OCI-LY7 (cell line): Measurements from ENCODE around the gene SAMD10. TPM values are rescaled to one million over a fixed set of nuclear protein-coding genes. Genes with fewer than 3 reads are reported as not detected.

Source experiments
- BruUV-seq: library from RNA; stranded (reverse); fragments of 400-500 nt; replicated peaks from 2 replicates; lab custom pipeline; 2021; lab: Mats Ljungman, UMichigan
- CTCF ChIA-PET: fragments of 300-600 bp; sonication (Branson Sonifier 250); formaldehyde crosslinking; loops from one replicate; lab custom pipeline; 2022; ENCODE audit warnings: antibody characterized with exemption; ENCODE audit not compliant: unreplicated experiment; lab: Charles Lee
- POLR2A ChIA-PET: fragments of 300-600 bp; sonication (Branson Sonifier 250); formaldehyde crosslinking; loops from one replicate; lab custom pipeline; 2022; ENCODE audit warnings: antibody characterized with exemption; lab: Charles Lee
- DNase-seq: peaks from one replicate; pipeline ENCODE4 v3.0.0-alpha.2; 2015; ENCODE audit warnings: low spot score
- H2AFZ ChIP-seq: fragments of 200-600 bp; sonication (generic), shearing (Covaris generic); 2 replicates; pipeline ENCODE4 v1.6.1; 2014; ENCODE audit warnings: mild to moderate bottlenecking, antibody characterized with exemption, low read length, moderate library complexity
- H3K27ac ChIP-seq: fragments of 200-600 bp; sonication (generic); 2 replicates; pipeline ENCODE4 v1.5.1; 2014; ENCODE audit warnings: mixed run types, low read depth, mild to moderate bottlenecking, moderate library complexity, low read length, inconsistent platforms; ENCODE audit not compliant: poor library complexity, severe bottlenecking
- H3K36me3 ChIP-seq: fragments of 200-600 bp; sonication (generic); 2 replicates; pipeline ENCODE4 v1.6.1; 2014; ENCODE audit warnings: mild to moderate bottlenecking, antibody characterized with exemption, low read length, moderate library complexity, mixed read lengths; ENCODE audit not compliant: insufficient read depth
- H3K4me1 ChIP-seq: fragments of 200-600 bp; sonication (generic); 2 replicates; pipeline ENCODE4 v1.5.1; 2014; ENCODE audit warnings: mild to moderate bottlenecking, low read length; ENCODE audit not compliant: insufficient read depth, poor library complexity, severe bottlenecking
- H3K4me2 ChIP-seq: fragments of 200-600 bp; sonication (generic); 2 replicates; pipeline ENCODE4 v1.6.1; 2014; ENCODE audit warnings: mild to moderate bottlenecking, low read length
- H3K4me3 ChIP-seq: fragments of 200-600 bp; sonication (generic); 2 replicates; pipeline ENCODE4 v1.5.1; 2014; ENCODE audit warnings: mild to moderate bottlenecking, low read depth, low read length; ENCODE audit not compliant: poor library complexity, severe bottlenecking
- H3K79me2 ChIP-seq: fragments of 200-600 bp; sonication (generic); 2 replicates; pipeline ENCODE4 v1.6.1; 2016; ENCODE audit warnings: low read depth, mild to moderate bottlenecking, low read length, moderate library complexity, mixed read lengths; ENCODE audit not compliant: insufficient read depth
- H3K9me2 ChIP-seq: fragments of 200-600 bp; sonication (generic); 2 replicates; pipeline ENCODE4 v1.6.1; 2016; ENCODE audit warnings: mild to moderate bottlenecking, low read length, mixed read lengths; ENCODE audit not compliant: insufficient read depth
- H3K9me3 ChIP-seq: fragments of 200-600 bp; sonication (generic); 2 replicates; pipeline ENCODE4 v1.6.1; 2014; ENCODE audit warnings: mild to moderate bottlenecking, mixed run types, low read length, mixed read lengths
- H4K20me1 ChIP-seq: fragments of 200-600 bp; sonication (generic); 2 replicates; pipeline ENCODE4 v1.6.1; 2014; ENCODE audit warnings: mild to moderate bottlenecking, antibody characterized with exemption, low read length, moderate library complexity, mixed read lengths; ENCODE audit not compliant: insufficient read depth
- CTCF ChIP-seq: fragments of 200-600 bp; sonication (generic); conservative IDR thresholded peaks from 2 replicates; pipeline ENCODE4 v1.5.1; 2014; ENCODE audit warnings: mild to moderate bottlenecking, antibody characterized with exemption, low read length, moderate library complexity, mixed read lengths
- EZH2phosphoT487 ChIP-seq: fragments of 200-600 bp; sonication (generic); IDR thresholded peaks from 2 replicates; pipeline ENCODE4 v1.6.1; 2018; ENCODE audit warnings: low read depth, borderline replicate concordance, mild to moderate bottlenecking, mixed run types, antibody characterized with exemption, low read length, moderate library complexity, mixed read lengths
- intact Hi-C: fragments of 100-400 bp; cut with micrococcal nuclease; formaldehyde crosslinking; loops from one replicate; pipeline ENCODE4 v1.10.0; 2022; ENCODE audit not compliant: unreplicated experiment
- total RNA-seq, 2 experiments: library from RNA; depleted of rRNA in 1 of 2; stranded (reverse); fragments of >200 nt in 1 of 2; shearing (Covaris generic) in 1 of 2; gene quantifications; 2 replicates each; pipeline ENCODE4 v1.2.3, GENCODE V29; 2014 to 2022

The SAMD10 gene
- total RNA-seq, 2 experiments from 2014 or later: 11.9 to 12.0 TPM

DNA sequence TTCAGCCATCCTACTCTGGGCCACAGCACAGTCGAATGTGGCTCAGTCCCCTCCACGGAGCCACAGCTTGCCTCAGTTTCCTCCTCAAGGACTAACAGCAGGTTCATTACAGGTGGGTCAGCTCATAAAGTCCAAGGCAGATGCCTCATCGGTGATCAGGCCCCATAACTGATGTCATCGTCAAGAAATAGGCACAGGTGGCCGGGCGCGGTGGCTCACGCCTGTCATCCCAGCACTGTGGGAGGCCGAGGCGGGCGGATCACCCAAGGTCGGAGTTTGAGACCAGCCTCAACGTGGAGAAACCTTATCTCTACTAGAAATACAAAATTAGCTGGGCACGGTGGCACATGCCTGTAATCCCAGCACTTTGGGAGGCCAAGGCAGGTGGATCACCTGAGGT is 26.7 kb downstream of the SAMD10 start:
- H3K4me2 ChIP-seq: no peak overlapping the region
- H3K36me3 ChIP-seq: no peaks in the 10 kb centered on the region; the same call in 1 of the 2 replicates
- no TSS peak for BruUV-seq
- H4K20me1 ChIP-seq: no peaks in the 10 kb centered on the region
- no peak overlapping the region for H2AFZ ChIP-seq
- no peak for DNase-seq
- H3K9me2 ChIP-seq: no peaks in the 10 kb centered on the region
- no peak overlapping the region for H3K4me3 ChIP-seq
- CTCF ChIA-PET: no interaction called here
- intact Hi-C loops: no loop called here
- peaks cover 40% of the 10 kb centered on the region for H3K4me1 ChIP-seq
- H3K27ac ChIP-seq: no peak overlapping the region
- POLR2A ChIA-PET: no interaction called here
- peaks cover 36% of the 10 kb centered on the region; the same call in 1 of the 2 replicates for H3K79me2 ChIP-seq
- TF ChIP-seq CTCF (no peak), EZH2phosphoT487 (no peak)
- no peaks in the 10 kb centered on the region for H3K9me3 ChIP-seq

- no peak overlapping the region for H2AFZ ChIP-seq
- CTCF ChIA-PET: interaction anchor here (0.6 kb wide), 1 partner anchor 37 kb away, joined by 3 read pairs; no protein-coding TSS in a partner anchor
- DNase-seq: no peak
- TF ChIP-seq EZH2phosphoT487 (no peak), CTCF (no peak)
- POLR2A ChIA-PET: no interaction called here
- peaks cover 38% of the 10 kb centered on the region; the same call in 1 of the 2 replicates for H3K79me2 ChIP-seq
- no peak overlapping the region for H3K27ac ChIP-seq
- no peaks in the 10 kb centered on the region for H3K9me3 ChIP-seq
- BruUV-seq: no TSS peak
- intact Hi-C loops: no loop called here
- no peaks in the 10 kb centered on the region for H3K9me2 ChIP-seq
- peaks cover 34% of the 10 kb centered on the region for H3K4me1 ChIP-seq
- H4K20me1 ChIP-seq: no peaks in the 10 kb centered on the region
- no peak overlapping the region for H3K4me3 ChIP-seq
- H3K36me3 ChIP-seq: no peaks in the 10 kb centered on the region; the same call in 1 of the 2 replicates
- no peak overlapping the region for H3K4me2 ChIP-seq
Measured at GRCh38 chr20:63952210-63952535, 27.3 kb downstream of the SAMD10 start.

- Histone ChIP-seq H3K4me2 (no peak overlapping the region), H2AFZ (no peak overlapping the region), H3K9me3 (no peaks in the 10 kb centered on the region), H3K36me3 (no peaks in the 10 kb centered on the region; the same call in 1 of the 2 replicates), H3K27ac (no peak overlapping the region), H3K4me3 (no peak overlapping the region), H3K9me2 (no peaks in the 10 kb centered on the region), H3K79me2 (peaks cover 38% of the 10 kb centered on the region; the same call in 1 of the 2 replicates), H4K20me1 (no peaks in the 10 kb centered on the region), H3K4me1 (peaks cover 28% of the 10 kb centered on the region)
- intact Hi-C loops: no loop called here
- no peak for DNase-seq
- TF ChIP-seq CTCF (no peak), EZH2phosphoT487 (no peak)
- POLR2A ChIA-PET: no interaction called here
- BruUV-seq: no TSS peak
- CTCF ChIA-PET: interaction anchor here (0.6 kb wide), 1 partner anchor 36 kb away, joined by 3 read pairs; no protein-coding TSS in a partner anchor
Measured at GRCh38 chr20:63951398-63952209, 27.8 kb downstream of the SAMD10 start.
